Liver (tissue), 9 donors: ENCODE results near the gene BDH1. TPM values are rescaled to one million over a fixed set of nuclear protein-coding genes. Genes with fewer than 3 reads are reported as not detected.
A peak's percentile ranks its signal among the peaks of the same experiment; 100 is the strongest.

Experiments used
- DNase-seq: peaks from one replicate; pipeline ENCODE4 v3.0.0-alpha.2; 2017; ENCODE audit warnings: low spot score
- H3K27ac ChIP-seq, 2 donors: one replicate each; pipeline ENCODE4 v1.7.0; 2013; ENCODE audit warnings: inconsistent platforms in 2 of 2, low read length in 2 of 2, control low read depth in 1 of 2, low read depth in 1 of 2, mild to moderate bottlenecking in 1 of 2
- H3K27me3 ChIP-seq, 4 donors: one replicate each; pipeline versions ENCODE4 v1.6.1 to v1.7.0; 2013; ENCODE audit warnings: low read length in 3 of 4, inconsistent platforms in 1 of 4, mild to moderate bottlenecking in 1 of 4, moderate library complexity in 1 of 4; ENCODE audit not compliant: control insufficient read depth in 4 of 4, insufficient read depth in 4 of 4
- H3K36me3 ChIP-seq, 4 donors: one replicate each; pipeline versions ENCODE4 v1.6.1 to v1.7.0; 2013; ENCODE audit warnings: low read length in 3 of 4, mild to moderate bottlenecking in 3 of 4, low read depth in 1 of 4, moderate library complexity in 1 of 4; ENCODE audit not compliant: control insufficient read depth in 4 of 4, insufficient read depth in 3 of 4
- H3K4me1 ChIP-seq, 4 donors: one replicate each; pipeline versions ENCODE4 v1.6.1 to v1.7.0; 2013; ENCODE audit warnings: low read length in 3 of 4, mild to moderate bottlenecking in 3 of 4, moderate library complexity in 1 of 4; ENCODE audit not compliant: control insufficient read depth in 4 of 4, insufficient read depth in 4 of 4
- H3K4me3 ChIP-seq, 3 donors: one replicate each; pipeline versions ENCODE4 v1.6.1 to v1.7.0; 2013; ENCODE audit warnings: low read length in 3 of 3, control low read depth in 1 of 3, low read depth in 1 of 3, mild to moderate bottlenecking in 1 of 3
- H3K9ac ChIP-seq, 2 donors: one replicate each; pipeline ENCODE4 v1.7.0; 2013; ENCODE audit warnings: low read length in 2 of 2, mild to moderate bottlenecking in 2 of 2, moderate library complexity in 2 of 2, control low read depth in 1 of 2, low read depth in 1 of 2
- H3K9me3 ChIP-seq, 4 donors: one replicate each; pipeline versions ENCODE4 v1.6.1 to v1.7.0; 2013; ENCODE audit warnings: low read length in 3 of 4; ENCODE audit not compliant: control insufficient read depth in 4 of 4
- EGR1 ChIP-seq, 2 donors: IDR thresholded peaks; 2 replicates each; pipeline ENCODE4 v1.6.1; 2016 to 2018; ENCODE audit warnings: antibody characterized with exemption in 2 of 2, low read depth in 2 of 2
- FOXA1 ChIP-seq: IDR thresholded peaks from 2 replicates; pipeline ENCODE4 v1.6.1; 2016; ENCODE audit warnings: antibody characterized with exemption
- FOXA2 ChIP-seq: IDR thresholded peaks from 2 replicates; pipeline ENCODE4 v1.6.1; 2016; ENCODE audit warnings: antibody characterized with exemption
- HNF4A ChIP-seq, 2 donors: conservative IDR thresholded peaks; 2 replicates each; pipeline ENCODE4 v1.6.1; 2016; ENCODE audit warnings: antibody characterized with exemption in 2 of 2, mild to moderate bottlenecking in 2 of 2
- HNF4G ChIP-seq: IDR thresholded peaks from 2 replicates; pipeline ENCODE4 v1.6.1; 2016; ENCODE audit warnings: antibody characterized with exemption
- JUND ChIP-seq, 2 donors: IDR thresholded peaks; 2 replicates each; pipeline ENCODE4 v1.6.1; 2016; ENCODE audit warnings: antibody characterized with exemption in 2 of 2
- NR2F2 ChIP-seq: IDR thresholded peaks from 2 replicates; pipeline ENCODE4 v1.6.1; 2016; ENCODE audit warnings: antibody characterized with exemption
- RXRA ChIP-seq, 2 donors: IDR thresholded peaks; 2 replicates each; pipeline ENCODE4 v1.6.1; 2017 to 2018; ENCODE audit warnings: antibody characterized with exemption in 2 of 2, mild to moderate bottlenecking in 1 of 2
- SP1 ChIP-seq: IDR thresholded peaks from 2 replicates; pipeline ENCODE4 v1.6.1; 2018; ENCODE audit warnings: antibody characterized with exemption, mild to moderate bottlenecking
- TAF1 ChIP-seq: conservative IDR thresholded peaks from 2 replicates; pipeline ENCODE4 v1.6.1; 2016; ENCODE audit warnings: antibody characterized with exemption, mild to moderate bottlenecking
- YY1 ChIP-seq: IDR thresholded peaks from 2 replicates; pipeline ENCODE4 v1.6.1; 2016; ENCODE audit warnings: antibody characterized with exemption, mild to moderate bottlenecking
- WGBS: extraction: QIAGEN DNeasy Blood & Tissue Kit; methylation state at CpG from one replicate; pipeline ENCODE4 v1.1.7; 2013; 5-methylcytosine and 5-hydroxymethylcytosine counted together
- polyA plus RNA-seq, 2 donors: library from polyadenylated mRNA; stranded (reverse) in 1 of 2; unstranded in 1 of 2; fragments of 200-250 nt in 1 of 2; fragments of >200 nt in 1 of 2; fragmentation: Nextera tagmentation in 1 of 2; extraction: Ambion mirVana in 1 of 2; gene quantifications; one replicate each; pipeline versions ENCODE4 v1.2.1 to v1.2.3, GENCODE V29; 2013 to 2015
- total RNA-seq, 2 donors: library from RNA; depleted of rRNA; stranded (reverse); fragments of >200 nt; gene quantifications; one replicate each; pipeline ENCODE4 v1.2.3, GENCODE V29; 2014
- TF ChIP-seq, protein P1 (sequence below): IDR thresholded peaks from 2 replicates; pipeline ENCODE4 v1.6.1; 2016; ENCODE audit warnings: antibody characterized with exemption
- TF ChIP-seq, protein P2 (sequence below): IDR thresholded peaks from 2 replicates; pipeline ENCODE4 v1.6.1; 2016; ENCODE audit warnings: antibody characterized with exemption
- TF ChIP-seq, protein P3 (sequence below): fragments of 150-350 bp; IDR thresholded peaks from 2 replicates; pipeline ENCODE4 v1.5.1; 2017; ENCODE audit warnings: improper control_type of control experiment, low read depth, low read length; ENCODE audit not compliant: missing input control
- donor health status: healthy.
- donor health status: healthy.
- donor health status: healthy.
- donor health status: healthy.
- donor health status: healthy.

BDH1 gene
- total and polyA plus RNA-seq, 4 donors, result 49.4 to 268 (median 177) TPM

GRCh38 chr3:197493049-197493448 is 62.7 kb downstream of the BDH1 start:
- DNase-seq, result no peak
- WGBS, result 95% methylated on average over 5 of the region's 5 CpGs
- Histone ChIP-seq H3K9me3 (no peaks in the 10 kb centered on the region), H3K36me3 (no peaks in the 10 kb centered on the region), H3K27me3 (no peaks in the 10 kb centered on the region), H3K27ac (no peak overlapping the region), H3K4me3 (no peak overlapping the region), H3K4me1 (peaks cover 0 to 2% (median 0%) of the 10 kb centered on the region in 4 donors), H3K9ac (no peak overlapping the region)
- no peak for TF ChIP-seq HNF4G
- TF ChIP-seq, protein P1, sequence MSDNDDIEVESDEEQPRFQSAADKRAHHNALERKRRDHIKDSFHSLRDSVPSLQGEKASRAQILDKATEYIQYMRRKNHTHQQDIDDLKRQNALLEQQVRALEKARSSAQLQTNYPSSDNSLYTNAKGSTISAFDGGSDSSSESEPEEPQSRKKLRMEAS, result no peak
- TF ChIP-seq, protein P2, sequence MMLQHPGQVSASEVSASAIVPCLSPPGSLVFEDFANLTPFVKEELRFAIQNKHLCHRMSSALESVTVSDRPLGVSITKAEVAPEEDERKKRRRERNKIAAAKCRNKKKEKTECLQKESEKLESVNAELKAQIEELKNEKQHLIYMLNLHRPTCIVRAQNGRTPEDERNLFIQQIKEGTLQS, result no peak
- no peak for TF ChIP-seq YY1
- TF ChIP-seq NR2F2, result no peak
- no peak for TF ChIP-seq HNF4A (conservative IDR thresholded peaks at IDR 0.05)
- TF ChIP-seq TAF1, result no peak
- TF ChIP-seq JUND (IDR thresholded peaks at IDR 0.05), result no peak
- TF ChIP-seq SP1, result no peak
- no peak for TF ChIP-seq FOXA1
- TF ChIP-seq EGR1 (IDR thresholded peaks at IDR 0.05; ENCODE audit: low read depth in 2 of 2), result no peak
- no peak for TF ChIP-seq RXRA (IDR thresholded peaks at IDR 0.05)

DNA sequence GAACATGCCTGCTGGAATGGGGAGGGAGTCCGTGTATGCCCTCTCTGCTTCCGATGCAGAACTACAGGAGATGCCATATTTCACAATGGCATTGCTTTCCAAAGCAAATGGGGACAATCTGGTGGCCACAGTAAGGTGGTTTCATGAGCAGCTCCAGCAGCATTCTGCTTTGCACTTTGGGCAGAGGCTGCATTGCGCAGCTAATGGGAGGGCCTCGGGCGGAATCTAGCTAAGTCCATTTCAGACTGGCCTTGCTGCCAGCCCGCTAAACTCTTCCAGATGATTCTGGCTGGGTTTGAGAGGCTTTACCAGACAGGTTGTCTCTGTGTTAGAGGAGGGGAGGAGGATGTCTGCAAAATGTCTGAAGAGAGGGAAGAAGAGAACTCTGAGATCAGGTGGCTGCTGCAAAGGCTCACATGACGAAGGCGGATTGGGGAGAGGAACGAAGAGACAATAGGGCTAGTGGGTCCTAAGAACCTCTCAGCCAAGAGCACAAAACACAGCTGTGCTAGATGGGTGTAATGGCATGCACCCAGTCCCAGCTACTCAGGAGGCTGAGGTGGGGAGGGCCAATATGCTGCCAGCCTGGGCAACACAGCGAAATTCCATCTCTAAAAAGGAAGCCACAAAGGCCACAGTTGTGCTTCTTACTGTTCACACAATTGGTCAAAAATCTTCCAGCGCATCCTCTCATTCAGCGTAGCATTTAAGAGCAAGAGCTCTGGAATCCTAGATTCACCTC is 63.7 kb downstream of the BDH1 start:
- TF ChIP-seq, protein P3, sequence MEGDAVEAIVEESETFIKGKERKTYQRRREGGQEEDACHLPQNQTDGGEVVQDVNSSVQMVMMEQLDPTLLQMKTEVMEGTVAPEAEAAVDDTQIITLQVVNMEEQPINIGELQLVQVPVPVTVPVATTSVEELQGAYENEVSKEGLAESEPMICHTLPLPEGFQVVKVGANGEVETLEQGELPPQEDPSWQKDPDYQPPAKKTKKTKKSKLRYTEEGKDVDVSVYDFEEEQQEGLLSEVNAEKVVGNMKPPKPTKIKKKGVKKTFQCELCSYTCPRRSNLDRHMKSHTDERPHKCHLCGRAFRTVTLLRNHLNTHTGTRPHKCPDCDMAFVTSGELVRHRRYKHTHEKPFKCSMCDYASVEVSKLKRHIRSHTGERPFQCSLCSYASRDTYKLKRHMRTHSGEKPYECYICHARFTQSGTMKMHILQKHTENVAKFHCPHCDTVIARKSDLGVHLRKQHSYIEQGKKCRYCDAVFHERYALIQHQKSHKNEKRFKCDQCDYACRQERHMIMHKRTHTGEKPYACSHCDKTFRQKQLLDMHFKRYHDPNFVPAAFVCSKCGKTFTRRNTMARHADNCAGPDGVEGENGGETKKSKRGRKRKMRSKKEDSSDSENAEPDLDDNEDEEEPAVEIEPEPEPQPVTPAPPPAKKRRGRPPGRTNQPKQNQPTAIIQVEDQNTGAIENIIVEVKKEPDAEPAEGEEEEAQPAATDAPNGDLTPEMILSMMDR, result no peak
- TF ChIP-seq HNF4A (conservative IDR thresholded peaks at IDR 0.05) (peak in 1 of 2 donors; percentile 15), HNF4G (no peak), EGR1 (IDR thresholded peaks at IDR 0.05; ENCODE audit: low read depth in 2 of 2) (no peak)
- TF ChIP-seq, protein P2, result no peak
- Histone ChIP-seq H3K9me3 (no peaks in the 10 kb centered on the region), H3K9ac (no peak overlapping the region), H3K36me3 (no peaks in the 10 kb centered on the region), H3K27ac (no peak overlapping the region), H3K27me3 (no peaks in the 10 kb centered on the region), H3K4me1 (peaks cover 0 to 4% (median 2%) of the 10 kb centered on the region in 4 donors), H3K4me3 (no peak overlapping the region)
- DNase-seq, result no peak
- WGBS, result 93% methylated on average over 12 of the region's 12 CpGs

- Histone ChIP-seq H3K4me1 (peaks cover 0 to 4% (median 2%) of the 10 kb centered on the region in 4 donors), H3K36me3 (no peaks in the 10 kb centered on the region), H3K9ac (no peak overlapping the region), H3K27me3 (no peaks in the 10 kb centered on the region), H3K4me3 (no peak overlapping the region), H3K27ac (no peak overlapping the region), H3K9me3 (no peaks in the 10 kb centered on the region)
- DNase-seq, result no peak
- TF ChIP-seq EGR1 (IDR thresholded peaks at IDR 0.05; ENCODE audit: low read depth in 2 of 2) (no peak), FOXA2 (no peak), NR2F2 (no peak)
- 94% methylated on average over 7 of the region's 7 CpGs for WGBS
Observed at GRCh38 chr3:197491478-197491877, 64.3 kb downstream of the BDH1 start.
